GM08714 (cell line): ENCODE measurements around the gene ATP11C.
"Not testable (repeated sequence)": the region's sequence is repeated elsewhere in the genome, so short reads cannot be mapped to it uniquely, and the experiment has no call there.

Source experiments
- H3K4me3 ChIP-seq: fragments of 200-500 bp; sonication (Bioruptor generic); 2 replicates; pipeline ENCODE4 v1.5.1; 2014; ENCODE audit warnings: mild to moderate bottlenecking, low read length, inconsistent platforms
- ZNF274 ChIP-seq: IDR thresholded peaks from 2 replicates; pipeline ENCODE4 v1.6.1; 2012; ENCODE audit warnings: mild to moderate bottlenecking, low read depth, low read length

The ATP11C gene

DNA sequence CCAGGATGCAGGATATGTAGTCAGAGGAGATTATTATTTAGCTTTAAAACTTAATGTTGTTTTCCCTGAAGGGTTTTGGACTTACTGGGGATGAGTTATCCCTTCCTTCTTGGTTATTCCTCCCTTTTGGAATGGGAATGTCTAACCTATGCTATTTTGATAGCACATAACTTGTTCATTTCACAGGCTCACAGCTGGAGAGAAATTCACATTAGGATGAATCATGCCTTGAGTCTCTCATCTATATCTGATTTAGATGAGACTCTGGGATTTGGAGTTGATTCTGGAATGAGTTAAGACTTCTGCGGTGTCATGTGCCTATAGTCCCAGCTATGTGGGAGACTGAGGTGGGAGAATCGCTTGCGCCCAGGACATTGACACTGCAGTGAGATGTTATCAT, 81.1 kb downstream of the ATP11C start:
- H3K4me3 ChIP-seq = no peak overlapping the region
- no peak for TF ChIP-seq ZNF274

DNA sequence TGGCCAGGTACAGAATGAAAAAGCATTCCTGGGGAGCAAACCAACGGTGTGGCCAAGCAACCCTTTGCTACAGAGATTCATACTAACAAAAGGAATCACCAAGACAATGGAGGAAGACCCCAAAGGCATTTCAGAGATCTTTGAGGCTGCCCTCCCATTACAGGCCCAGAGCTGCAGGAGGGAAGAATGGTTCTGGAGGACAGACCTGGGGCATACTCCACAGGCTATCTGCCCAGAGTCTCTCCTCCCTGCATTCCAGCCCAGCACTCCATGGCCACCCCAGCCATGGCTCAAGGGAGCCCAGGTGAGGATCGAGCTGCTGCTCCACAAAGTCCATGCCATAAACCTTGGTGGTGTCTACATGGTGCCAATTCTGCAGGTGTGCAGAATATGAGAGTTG, 81.9 kb downstream of the ATP11C start:
- no peak for TF ChIP-seq ZNF274
- H3K4me3 ChIP-seq = no peak overlapping the region

DNA sequence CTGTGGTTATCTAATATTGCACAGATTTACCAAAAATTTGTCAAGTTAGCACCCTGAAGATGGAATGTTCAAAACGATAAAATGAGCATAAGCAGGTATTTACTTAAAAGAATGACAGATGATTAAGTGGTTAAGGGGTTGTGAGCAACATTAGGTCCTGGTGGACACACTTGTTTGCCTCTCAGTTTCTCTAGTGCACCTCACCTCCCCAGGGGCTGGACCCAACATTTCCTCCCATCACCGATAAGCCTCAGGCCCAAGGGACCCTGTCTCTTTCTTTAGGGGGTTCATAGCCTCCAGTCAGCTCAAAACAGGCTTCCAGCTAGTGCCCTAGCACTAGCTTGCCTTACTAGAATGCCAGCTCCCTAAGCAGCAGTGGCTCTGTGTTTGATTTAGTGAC, 88.0 kb downstream of the ATP11C start:
- no peak for TF ChIP-seq ZNF274
- no peak overlapping the region for H3K4me3 ChIP-seq

DNA sequence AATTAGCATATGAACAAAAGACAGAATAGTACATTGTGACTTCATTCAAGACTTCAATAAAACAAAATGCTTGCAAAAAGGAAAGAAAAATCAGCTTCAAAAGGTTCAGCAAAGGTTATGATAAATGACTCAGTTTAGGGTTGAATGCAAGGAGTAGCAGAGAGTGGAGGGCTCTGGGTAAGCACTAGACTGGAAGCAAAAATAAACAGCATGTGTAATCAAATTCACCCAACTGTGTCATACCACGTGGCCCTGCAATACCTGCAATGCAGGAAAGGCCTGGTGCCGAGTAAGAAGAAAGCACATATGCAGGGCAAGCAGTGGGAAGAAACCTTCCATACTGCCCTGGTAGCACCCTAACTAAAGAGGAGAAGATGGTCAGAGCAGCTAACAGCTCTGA, 88.7 kb downstream of the ATP11C start:
- TF ChIP-seq ZNF274 = no peak
- no peak overlapping the region for H3K4me3 ChIP-seq

DNA sequence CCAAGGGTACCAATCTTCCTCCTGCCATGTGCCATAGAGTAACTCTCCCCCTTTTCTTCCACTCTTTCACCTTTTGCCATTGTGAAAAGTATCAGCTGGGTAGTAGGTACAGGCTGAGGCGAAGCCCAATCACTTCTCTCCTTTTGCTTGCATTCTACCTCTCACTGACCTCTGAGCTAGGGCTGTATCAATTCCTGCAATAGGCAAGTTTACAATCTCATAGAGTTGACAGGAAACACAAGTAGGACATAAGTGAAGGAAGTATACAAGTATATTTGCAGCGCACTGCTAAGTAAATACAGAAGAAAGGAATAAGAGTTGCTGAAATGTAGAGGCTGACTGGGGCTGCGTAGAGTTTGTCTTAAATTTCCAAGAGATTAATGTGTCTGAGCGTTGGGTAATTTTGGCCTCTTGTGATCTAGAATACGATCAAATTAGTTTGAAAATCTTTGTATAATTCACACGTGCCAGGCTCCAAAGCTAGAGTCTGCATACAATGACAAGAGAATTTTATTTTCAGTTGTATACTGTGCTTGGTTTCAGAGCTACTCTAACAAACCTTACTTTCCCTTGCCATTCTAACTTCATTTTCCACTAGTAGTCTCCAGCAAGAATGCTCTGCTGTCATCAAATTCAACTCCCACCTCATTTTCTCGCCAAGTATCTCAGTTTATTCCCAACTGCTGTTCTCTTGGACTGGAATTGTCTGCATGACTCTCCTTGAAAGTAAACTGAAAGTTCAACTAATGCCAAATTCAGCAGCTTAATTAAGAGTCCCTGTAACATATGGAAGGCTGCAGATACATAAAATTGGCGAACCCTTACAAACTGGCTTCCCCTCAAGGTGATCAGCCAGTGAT, 90.3 kb downstream of the ATP11C start:
- no peak for TF ChIP-seq ZNF274

DNA sequence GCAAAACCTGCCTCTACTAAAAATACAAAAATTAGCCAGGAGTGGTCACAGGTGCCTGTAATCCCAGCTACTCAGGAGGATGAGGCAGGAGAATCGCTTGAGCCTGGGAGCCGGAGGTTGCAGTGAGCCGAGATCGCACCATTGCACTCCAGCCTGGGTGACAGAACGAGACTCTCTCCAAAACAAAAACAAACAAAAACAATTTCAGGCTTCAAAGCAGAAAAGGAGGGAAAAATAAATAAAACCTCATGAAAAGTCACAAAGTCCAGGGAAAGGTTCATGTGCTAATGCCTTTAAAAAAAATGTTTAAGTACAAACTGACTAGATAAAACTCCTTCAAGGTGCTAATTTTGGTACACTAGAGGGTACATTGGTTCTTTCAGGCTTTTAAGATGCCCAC, 96.5 kb downstream of the ATP11C start:
- H3K4me3 ChIP-seq = not testable (repeated sequence)

More for the DNA sequence above, 90.3 kb downstream of the ATP11C start:
- H3K4me3 ChIP-seq = no peak overlapping the region

DNA sequence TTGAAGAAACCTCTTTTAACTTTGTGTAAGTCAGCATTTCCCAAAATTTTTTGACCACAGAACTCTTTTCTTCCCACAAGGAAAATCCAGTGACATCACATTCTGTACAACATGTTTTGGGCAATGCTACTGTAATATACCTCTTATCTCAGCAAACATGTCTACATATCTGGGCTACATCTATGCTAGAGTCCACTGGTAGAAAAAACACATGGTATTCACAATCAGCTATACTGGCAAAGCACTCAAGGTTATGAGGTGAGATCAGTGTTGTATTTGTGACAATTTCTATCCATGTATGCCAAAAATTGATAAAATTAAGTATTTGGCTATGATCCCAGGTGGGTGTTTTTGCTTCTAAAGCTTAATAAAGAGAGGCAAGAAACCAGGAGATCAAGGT, 98.0 kb downstream of the ATP11C start:
- H3K4me3 ChIP-seq = no peak overlapping the region
- TF ChIP-seq ZNF274 = no peak

DNA sequence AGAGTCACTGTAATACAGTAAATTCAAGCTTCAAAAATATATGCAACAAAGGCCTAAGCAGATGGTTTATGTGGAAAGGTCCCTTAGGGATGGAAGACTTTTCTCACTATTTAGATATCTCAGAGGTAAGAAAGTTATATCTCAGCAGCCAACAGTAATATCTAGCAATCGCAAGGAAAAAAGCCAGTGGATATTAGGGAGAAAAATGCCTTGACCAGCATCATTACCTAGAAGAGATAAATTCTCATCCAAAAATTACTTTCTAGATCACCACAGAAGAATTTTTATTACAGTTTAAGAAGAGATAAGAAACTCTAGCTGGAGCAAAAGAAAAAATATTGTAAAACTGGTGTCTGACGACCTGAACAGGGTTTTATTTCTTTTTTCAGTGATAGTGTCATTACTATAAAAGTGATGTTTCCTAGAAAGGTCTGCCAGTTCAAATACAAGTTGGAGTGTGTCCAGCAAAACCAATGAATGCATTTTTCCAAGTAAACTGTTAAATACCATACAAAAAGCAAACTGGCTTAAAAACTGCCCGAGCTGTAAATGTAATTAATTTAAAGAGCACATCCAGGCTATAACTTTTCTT, 100.0 kb downstream of the ATP11C start:
- TF ChIP-seq ZNF274 = no peak
- H3K4me3 ChIP-seq = no peak overlapping the region

DNA sequence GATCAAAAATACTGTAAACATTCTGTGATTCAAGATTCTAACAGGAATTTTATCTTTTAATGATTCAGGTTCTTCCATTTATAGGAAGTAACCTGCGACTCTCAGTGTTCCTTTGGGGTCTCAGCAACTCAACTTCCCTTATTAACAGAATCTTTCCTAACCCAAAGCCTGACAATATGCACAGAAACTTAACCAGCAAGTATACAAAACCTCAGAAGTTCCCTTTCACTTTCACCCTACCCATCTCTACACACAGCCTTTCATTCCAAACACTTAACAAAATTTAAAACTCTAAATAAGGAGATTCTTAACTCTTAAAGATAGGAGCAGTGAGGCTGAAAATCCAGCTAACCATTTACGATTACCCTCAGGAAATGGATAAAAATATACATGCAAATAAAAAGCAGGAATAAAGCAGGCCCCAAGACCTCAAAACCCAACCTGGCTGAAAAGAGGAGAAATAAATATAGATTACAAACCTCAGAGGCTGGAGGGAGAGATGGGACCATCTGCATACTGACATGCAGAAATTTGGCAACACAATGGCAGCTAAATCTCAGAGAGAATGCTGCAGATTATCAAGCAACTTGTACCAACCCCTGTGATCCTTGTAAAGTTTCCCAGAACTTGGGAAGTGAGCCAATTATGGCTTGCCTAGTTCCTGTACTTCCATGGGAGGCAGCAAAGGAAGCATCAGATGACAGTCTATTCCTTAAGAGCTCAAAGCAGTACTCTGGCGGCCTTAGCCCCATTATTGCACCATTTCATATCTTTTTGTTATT, 101.0 kb downstream of the ATP11C start:
- H3K4me3 ChIP-seq = peak overlapping the region; percentile 33; the same call in 1 of the 2 replicates
- TF ChIP-seq ZNF274 = no peak

DNA sequence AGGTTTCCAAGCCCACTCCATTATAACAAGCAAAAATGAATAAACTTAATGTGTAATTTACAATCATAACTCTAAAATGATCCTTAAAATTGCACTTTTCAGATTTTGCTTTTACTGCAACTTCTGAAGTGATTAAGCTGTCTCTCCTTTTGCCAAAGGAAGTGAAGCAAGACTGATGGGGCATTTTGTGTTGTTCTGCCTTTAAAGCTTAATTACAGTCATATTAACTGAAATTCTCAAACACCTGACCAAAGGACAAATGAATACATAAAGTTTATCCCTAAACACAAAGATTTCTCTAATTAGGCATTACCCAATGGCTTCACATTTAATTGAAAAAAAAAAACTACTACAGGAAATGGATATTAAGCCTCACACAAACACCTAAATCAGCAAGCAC, 101.8 kb downstream of the ATP11C start:
- no peak overlapping the region for H3K4me3 ChIP-seq
- no peak for TF ChIP-seq ZNF274

DNA sequence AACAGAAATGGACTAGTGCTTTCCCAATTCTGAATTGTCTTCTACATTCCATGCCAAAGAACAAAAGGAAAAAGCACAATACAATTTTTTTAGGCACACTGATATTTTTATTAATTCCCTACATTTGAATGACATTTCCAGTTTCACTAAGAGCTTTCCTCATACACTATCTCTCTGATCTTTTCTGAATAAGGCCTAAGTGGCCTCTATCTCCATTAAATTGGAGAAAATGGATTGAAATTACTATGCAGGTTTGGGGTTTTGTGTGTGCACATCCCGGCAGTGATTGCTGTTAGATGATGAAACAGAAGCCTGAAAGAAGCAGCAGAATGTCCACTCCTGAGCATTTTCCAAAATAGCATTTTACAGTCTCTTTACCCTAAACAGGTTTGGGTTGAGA, 104.0 kb downstream of the ATP11C start:
- TF ChIP-seq ZNF274 = no peak
- no peak overlapping the region for H3K4me3 ChIP-seq

DNA sequence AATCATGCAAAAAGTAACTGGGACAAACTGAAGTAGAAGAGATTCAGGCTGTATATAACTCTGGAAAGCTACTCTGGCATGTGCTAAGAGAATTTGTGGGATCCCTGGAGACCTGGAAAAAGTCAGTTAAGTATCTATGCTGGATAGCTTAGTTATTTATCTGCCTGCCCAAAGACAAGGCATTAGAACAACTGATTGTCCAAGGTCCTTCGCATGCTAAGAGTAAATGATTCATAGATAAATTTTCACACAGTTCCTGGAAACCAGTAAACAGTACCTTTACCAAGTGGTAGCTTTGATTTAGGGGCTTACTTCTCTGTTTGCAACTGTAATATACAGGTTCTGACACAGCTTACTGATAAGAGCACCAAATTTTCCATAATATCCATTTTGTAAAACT, 104.8 kb downstream of the ATP11C start:
- TF ChIP-seq ZNF274 = no peak
- no peak overlapping the region for H3K4me3 ChIP-seq

DNA sequence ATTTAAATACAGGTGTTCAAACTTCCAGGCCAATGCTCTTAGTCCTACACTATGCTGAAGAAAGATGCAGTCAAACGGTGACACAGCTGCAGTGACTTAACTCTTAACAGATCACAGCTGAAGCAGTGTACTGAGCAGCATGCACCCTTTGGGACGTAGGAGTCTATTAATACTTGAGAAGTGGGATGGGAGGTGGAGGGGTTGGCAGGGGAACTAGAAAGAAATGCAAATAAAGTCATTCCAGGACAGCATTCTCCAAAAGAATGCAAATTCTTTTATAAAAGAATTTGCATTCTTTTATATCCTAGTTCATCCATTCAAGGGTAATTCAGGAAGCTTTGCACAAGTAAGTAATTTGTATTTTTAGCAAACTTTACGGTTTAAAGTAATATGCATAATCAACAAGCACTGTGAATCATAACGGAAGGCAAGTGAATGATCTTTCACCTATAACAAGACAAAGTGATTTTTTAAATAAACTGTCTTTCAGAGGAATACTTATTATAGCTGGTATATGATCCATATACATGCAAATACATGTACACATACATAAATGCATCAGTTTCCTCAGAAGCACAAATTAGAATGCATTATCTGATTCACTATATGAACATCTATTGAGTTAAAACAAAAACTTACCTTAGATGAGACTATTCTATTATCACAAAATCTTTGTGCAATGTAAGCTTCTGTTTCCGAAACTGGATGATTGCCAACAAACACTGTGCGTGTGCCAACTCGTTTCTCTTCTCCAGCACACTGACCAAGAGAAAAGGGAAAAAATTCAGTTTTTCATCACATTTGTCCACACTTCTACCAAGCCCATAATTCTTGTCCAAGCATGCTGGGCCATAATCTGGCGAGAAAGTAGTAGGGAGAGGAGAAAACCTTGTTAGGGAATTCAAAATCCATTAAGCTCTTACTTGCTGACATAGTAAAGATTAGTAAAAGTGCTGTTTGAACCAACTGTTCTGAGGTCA, 106.5 kb downstream of the ATP11C start:
- H3K4me3 ChIP-seq = no peak overlapping the region
- TF ChIP-seq ZNF274 = no peak

DNA sequence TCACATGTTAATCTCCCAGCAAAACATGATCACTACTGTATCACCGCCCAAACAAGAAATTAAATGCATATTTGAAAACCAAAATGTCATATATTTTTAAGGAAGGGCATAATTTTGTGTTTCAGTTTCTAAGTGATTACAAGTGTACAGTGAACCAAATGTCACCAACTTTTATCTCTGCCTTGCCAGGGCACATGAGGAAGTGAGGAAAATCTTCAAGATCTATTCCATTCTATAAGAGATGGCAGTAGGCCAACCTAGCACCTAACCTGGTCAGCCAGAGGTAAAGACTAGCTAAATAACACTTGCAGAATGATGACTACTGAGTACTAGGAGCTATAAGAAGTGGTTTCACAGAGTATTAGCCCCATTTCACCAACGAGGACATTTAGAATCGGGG, 107.2 kb downstream of the ATP11C start:
- H3K4me3 ChIP-seq = no peak overlapping the region

More for the DNA sequence above, 107.2 kb downstream of the ATP11C start:
- TF ChIP-seq ZNF274 = no peak
